ENCODE measurements around the gene ACSM2A. TPM values are rescaled to one million over a fixed set of nuclear protein-coding genes. Genes with fewer than 3 reads are reported as not detected.
"Not testable (repeated sequence)": the region's sequence is repeated elsewhere in the genome, so short reads cannot be mapped to it uniquely, and the experiment has no call there.

Gene ACSM2A
- total and polyA plus RNA-seq, 9 of the 15 experiments (the other 6 are each of a cell fraction or from before 2014, with no cell fraction given): 0.09 TPM; not detected in 8

- TF ChIP-seq REST (IDR thresholded peaks at IDR 0.05; ENCODE audit: borderline replicate concordance) (peak; percentile 74), REST (CRISPR knock-in tag; IDR thresholded peaks at IDR 0.05; ENCODE audit: low read depth) (no peak), ID3 (CRISPR knock-in tag; IDR thresholded peaks at IDR 0.05) (no peak), ID3 (tag; IDR thresholded peaks at IDR 0.05) (no peak), EP400 (IDR thresholded peaks at IDR 0.05) (no peak), ZNF512 (tag; IDR thresholded peaks at IDR 0.05) (no peak)
Measured at GRCh38 chr16:20424129-20424866, 27.0 kb upstream of the ACSM2A start (continued).

GRCh38 chr16:20427401-20427797 lies 23.9 kb upstream of the ACSM2A start:
- CTCF ChIA-PET (ENCODE audit: low intra/inter-chr PET ratio): not testable (repeated sequence)

More at GRCh38 chr16:20427401-20427797, 23.9 kb upstream of the ACSM2A start:
- intact Hi-C loops (cut with micrococcal nuclease); H3K9ac ChIP-seq (ENCODE audit: insufficient read depth in 1 of 2, low read depth in 2 of 2, low read length in 2 of 2); H3K27ac ChIP-seq (ENCODE audit: extremely low read depth, low read depth, low read length); H3K4me2 ChIP-seq (ENCODE audit: insufficient read depth, low read length); H2AFZ ChIP-seq (ENCODE audit: low read depth, low read length); FAIRE-seq; H3K9me1 ChIP-seq (ENCODE audit: control insufficient read depth, insufficient read depth, low read length); H3K27me3 ChIP-seq (ENCODE audit: control insufficient read depth in 2 of 2, insufficient read depth in 2 of 2, low read length in 2 of 2); H3K79me2 ChIP-seq (ENCODE audit: control insufficient read depth, insufficient read depth, low read length); BruUV-seq (replicated peaks); DNase-seq (ENCODE audit: extremely low read depth in 1 of 4, low spot score in 3 of 4); H3K36me3 ChIP-seq (ENCODE audit: control insufficient read depth, insufficient read depth, low read length); H4K20me1 ChIP-seq (replicated peaks; ENCODE audit: control insufficient read depth, insufficient read depth, low read length); H3K4me1 ChIP-seq (replicated peaks in 1 of 2; ENCODE audit: control insufficient read depth in 2 of 2, insufficient read depth in 2 of 2, low read length in 2 of 2); in situ Hi-C loops (cut with MboI); H3K4me3 ChIP-seq; POLR2A ChIA-PET; H3K9me3 ChIP-seq (replicated peaks; ENCODE audit: control insufficient read depth, insufficient read depth, low read depth, low read length); ATAC-seq: not testable (repeated sequence)
- WGBS (ENCODE audit: insufficient coverage, low coverage, missing lambda C conversion rate): 0% methylated on average over 2 of the region's 2 CpGs

Data from K562 (cell line).